HK-2 (cell line): ENCODE data around the gene LYPD6B.

Experiments used
- DNase-seq: peaks from one replicate; pipeline ENCODE4 v3.0.0-alpha.2; 2018; ENCODE audit not compliant: unreplicated experiment

The LYPD6B gene

GRCh38 chr2:149041482-149041881, 3.0 kb downstream of the LYPD6B start:
- DNase-seq = no peak

- DNase-seq = no peak
Observed at GRCh38 chr2:149042881-149043280, 4.4 kb downstream of the LYPD6B start.

- no peak for DNase-seq
Observed at GRCh38 chr2:149044500-149044899, 6.0 kb downstream of the LYPD6B start.

DNA sequence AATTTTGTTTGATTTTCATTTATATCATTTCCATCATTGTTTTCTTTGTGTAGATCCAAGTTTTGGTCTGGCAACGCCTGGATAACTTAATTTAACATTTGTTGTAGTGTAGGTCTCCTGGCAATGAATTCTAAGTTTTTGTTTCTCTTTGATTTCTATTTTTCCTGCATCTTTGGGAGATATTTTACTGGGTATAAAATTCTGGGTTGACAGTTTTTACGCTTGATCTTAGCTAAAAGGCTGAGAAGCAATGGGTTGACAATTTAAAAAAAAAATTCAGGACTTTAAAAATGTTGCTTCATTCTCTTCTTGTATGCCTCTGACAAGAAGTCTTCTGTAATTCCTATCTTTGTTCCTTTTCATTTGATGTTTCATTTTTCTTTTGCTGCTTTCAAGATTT, 8.6 kb downstream of the LYPD6B start:
- no peak for DNase-seq

- DNase-seq = no peak
Observed at GRCh38 chr2:149049142-149049541, 10.6 kb downstream of the LYPD6B start.

DNA sequence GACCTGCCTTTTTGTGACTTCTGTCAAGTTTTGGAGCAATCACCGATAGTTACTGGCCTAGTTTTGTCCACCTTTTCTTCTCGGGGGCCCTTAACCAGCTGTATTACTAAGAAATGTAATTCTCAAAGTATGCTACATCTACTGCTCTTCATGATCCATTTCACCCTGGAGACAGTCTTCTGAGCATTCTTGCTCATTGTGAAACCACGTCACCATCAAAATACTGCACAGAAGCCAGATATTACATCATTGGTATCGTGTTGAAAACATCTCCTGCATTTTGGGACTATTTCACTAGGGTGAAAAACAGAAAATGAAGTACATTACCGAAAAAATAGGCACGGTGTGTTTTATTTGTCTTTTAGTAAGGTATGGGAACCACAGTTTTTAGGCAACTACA, 11.7 kb downstream of the LYPD6B start:
- DNase-seq = no peak

GRCh38 chr2:149055751-149056150, 17.3 kb downstream of the LYPD6B start:
- DNase-seq = no peak

DNA sequence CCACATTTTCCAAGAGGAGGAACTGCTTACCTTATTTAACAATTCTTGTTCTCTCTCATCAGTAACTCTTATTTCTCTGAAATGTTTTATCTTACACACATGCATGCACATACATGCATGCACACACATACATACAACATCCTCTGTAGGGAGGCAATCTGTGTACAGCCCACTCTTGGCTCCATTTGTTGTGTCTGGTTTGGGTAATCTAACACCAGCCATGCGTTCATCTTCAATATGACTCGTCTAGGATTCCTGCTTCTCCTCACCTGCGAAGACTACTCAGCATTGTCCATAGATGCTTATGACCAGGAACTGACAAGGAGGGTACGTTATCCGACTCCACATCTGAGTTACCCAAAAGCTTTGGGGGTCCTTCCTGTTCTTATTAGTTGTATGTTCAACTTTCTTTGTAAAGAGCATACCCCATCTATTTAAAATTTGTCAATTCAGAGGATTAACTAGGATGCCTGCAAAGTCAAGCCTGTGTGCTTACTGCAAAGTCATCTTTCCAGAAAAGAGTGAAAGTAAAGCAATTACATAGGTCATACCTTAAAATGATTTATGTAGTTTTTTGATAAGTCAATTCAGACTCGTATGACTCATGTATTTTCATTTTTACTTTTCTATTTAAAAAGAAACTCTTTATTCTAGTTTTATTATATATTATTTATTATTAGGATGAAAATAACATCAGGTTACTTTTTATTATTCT, 18.2 kb downstream of the LYPD6B start:
- DNase-seq = no peak

GRCh38 chr2:149057401-149057800, 18.9 kb downstream of the LYPD6B start:
- no peak for DNase-seq

- no peak for DNase-seq
Observed at GRCh38 chr2:149058936-149059335, 20.4 kb downstream of the LYPD6B start.

- DNase-seq = no peak
Observed at GRCh38 chr2:149059822-149060221, 21.3 kb downstream of the LYPD6B start.

DNA sequence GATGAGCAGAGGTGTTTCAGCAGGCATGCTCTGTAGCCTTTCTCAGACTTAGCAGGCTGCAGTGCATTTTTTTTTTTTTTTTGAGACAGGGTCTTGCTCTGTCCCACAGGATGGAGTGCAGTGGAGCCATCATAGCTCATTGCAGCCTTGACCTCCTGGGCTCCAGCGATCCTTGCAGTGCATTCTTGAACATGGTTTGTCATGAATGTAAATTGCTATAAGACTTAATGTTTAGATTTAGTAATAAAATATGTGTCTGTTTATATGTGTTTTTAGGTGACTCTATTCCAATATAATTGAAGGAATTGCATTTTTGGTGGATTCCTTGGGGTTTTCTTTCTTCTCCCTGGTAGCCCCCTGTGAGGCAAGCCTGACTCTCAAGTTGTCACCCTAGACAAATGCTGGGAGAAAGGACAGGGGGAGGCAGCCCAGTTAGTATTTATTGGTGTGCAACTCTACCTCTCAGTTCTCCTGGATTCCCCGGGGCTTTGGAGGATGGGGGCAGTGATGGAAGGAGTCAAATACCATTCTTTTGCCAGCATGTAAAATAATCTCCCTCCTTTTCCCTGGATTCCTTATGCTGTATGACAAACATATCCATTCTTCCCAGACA, 22.7 kb downstream of the LYPD6B start:
- DNase-seq = no peak

DNA sequence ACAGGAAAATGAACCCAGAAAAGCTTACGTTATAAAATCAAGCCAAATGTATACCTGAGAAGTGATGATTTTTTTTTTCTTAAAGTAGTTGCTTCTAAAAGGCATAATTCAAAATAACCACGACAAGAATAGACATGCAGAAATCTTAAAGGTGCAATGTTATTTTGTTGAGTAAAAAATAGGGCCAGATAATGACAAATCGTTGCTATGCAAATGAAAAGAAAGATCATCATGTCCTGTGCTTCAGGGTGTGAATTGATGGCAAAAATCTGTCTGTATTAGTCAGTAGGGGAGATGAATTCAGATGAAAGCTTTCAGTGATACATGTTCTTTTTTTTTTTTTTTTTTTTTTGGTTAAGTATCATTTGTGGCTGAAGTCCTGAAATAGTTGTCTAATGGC, 24.0 kb downstream of the LYPD6B start:
- no peak for DNase-seq

- no peak for DNase-seq
Observed at GRCh38 chr2:149063177-149063576, 24.7 kb downstream of the LYPD6B start.

DNA sequence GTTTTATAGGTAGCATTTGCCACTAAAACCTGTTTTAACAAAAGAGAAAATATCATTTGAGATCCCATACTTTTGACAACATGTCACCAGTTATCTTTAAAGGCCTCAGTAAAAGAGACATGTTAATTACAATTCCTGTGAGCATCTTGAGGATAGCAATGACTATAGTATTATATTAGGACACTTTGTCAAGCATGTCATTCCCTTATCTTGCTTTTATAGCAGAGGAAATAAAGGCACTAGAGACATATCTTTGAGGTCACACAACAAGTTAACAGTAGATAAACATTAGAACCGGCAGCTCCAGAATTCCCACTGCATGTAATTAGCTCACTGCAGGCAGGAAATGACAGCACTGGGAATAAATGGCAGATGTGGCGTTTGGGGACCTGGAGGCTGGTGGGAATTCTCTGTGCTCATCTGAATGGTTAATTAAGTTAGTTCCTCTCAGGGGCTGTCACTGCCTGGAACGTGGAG, 25.9 kb downstream of the LYPD6B start:
- DNase-seq = no peak

- DNase-seq = no peak
Observed at GRCh38 chr2:149064856-149065630, 26.5 kb downstream of the LYPD6B start.

- no peak for DNase-seq
Observed at GRCh38 chr2:149068225-149068995, 29.9 kb downstream of the LYPD6B start.

DNA sequence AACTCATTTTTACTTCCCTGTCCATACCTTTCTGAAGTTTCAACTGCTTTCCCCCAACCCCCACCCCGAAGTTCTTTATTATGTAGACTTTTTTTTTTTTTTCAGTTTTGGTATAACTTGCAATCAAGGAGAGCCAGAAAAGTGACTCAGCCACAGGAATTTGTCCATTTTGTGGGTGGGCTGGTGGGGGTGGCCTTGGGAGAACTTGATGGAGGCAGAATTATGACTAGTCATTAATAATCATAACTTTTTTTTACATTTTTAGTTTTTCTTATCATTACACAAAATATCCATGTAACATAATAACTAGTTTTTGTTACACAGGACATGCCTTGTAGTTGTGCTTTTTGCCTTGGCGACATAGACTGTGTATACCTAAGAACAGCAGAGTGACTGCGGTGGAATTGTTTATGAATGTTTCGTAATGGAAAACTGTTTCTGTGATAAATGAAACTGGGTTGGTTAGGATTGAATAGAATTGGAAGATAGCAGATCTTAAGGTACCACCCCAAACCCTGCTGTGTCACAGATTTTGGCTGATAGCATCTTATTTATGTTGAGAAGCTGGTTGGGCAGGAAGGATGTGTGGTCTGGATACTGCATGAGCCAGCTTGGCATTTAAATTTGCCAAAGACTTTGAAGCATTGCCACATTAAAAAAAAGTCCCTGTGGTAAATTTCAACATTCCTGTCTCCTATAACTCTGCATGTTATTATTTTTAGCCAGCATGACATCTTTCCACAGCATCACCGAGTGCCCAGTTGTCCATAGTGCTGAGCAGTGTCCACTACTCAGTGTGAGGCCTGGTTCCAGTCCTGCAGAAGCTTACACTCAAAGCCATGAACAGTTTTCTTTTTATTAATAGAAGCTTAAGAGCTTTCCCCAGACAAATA, 30.7 kb downstream of the LYPD6B start:
- no peak for DNase-seq

GRCh38 chr2:149070681-149071320, 32.3 kb downstream of the LYPD6B start:
- DNase-seq = no peak

DNA sequence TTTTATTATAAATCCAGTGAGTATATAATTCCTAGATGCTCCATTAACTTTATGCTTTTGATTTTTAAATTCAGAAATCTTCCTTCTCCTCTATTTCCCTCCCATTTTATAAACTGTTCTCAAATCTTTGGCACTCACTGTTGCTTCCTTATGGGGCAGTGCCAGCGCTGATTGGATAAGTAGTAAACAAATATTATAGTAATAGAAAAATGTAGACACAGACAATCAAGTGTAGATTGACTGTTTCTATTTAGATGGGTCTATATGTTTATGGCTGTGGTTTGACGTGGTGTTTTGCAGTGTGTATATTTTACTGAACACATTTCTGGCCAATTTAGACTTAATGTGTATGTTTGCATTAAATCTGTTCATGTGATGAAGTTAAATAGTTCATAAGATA, 36.6 kb downstream of the LYPD6B start:
- DNase-seq = no peak

DNA sequence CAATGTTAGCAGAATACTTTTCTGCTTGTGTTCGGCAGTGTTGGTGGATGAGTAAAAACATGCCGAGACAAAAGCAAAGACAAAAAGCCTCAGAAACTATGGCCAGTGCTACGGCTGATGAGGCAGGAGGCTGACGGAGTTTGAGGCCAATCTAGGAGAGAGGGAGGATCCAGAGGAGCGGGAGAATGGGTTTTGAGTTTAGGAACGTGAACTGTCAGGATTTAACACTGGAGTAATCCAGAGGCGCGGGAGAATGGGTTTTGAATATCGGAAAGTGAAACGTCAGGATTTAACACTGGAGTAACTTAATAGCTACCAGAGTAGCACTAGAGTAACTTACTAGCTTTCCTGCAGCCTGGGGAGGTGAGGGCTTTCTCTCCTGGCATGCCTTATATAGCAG, 37.4 kb downstream of the LYPD6B start:
- no peak for DNase-seq
